H9 (cell line): ENCODE data around the gene ELMOD3. TPM values are rescaled to one million over a fixed set of nuclear protein-coding genes. Genes with fewer than 3 reads are reported as not detected.

ENCODE experiments used
- DNase-seq: peaks from one replicate; pipeline ENCODE4 v3.0.0-alpha.2; 2017
- H2AFZ ChIP-seq: one replicate; pipeline ENCODE4 v1.6.1; 2013; ENCODE audit warnings: mild to moderate bottlenecking, low read length, control low read depth, moderate library complexity
- H2AK5ac ChIP-seq: 2 replicates; pipeline ENCODE4 v1.6.1; 2013; ENCODE audit warnings: low read length, control low read depth, mixed read lengths; ENCODE audit not compliant: insufficient read length
- H2BK120ac ChIP-seq: one replicate; pipeline ENCODE4 v1.6.1; 2013; ENCODE audit warnings: low read depth, mild to moderate bottlenecking, low read length, control low read depth, inconsistent platforms; ENCODE audit not compliant: poor library complexity, severe bottlenecking
- H2BK12ac ChIP-seq: 2 replicates; pipeline ENCODE4 v1.6.1; 2013; ENCODE audit warnings: low read length, control low read depth, mixed read lengths, low read depth; ENCODE audit not compliant: insufficient read length
- H2BK15ac ChIP-seq: 2 replicates; pipeline ENCODE4 v1.6.1; 2013; ENCODE audit warnings: low read depth, low read length, control low read depth
- H2BK20ac ChIP-seq: one replicate; pipeline ENCODE4 v1.6.1; 2013; ENCODE audit warnings: low read depth, mild to moderate bottlenecking, low read length, control low read depth, inconsistent platforms; ENCODE audit not compliant: poor library complexity, severe bottlenecking
- H2BK5ac ChIP-seq: 2 replicates; pipeline ENCODE4 v1.6.1; 2013; ENCODE audit warnings: low read length, control low read depth, mixed read lengths; ENCODE audit not compliant: insufficient read length
- H3K14ac ChIP-seq: 2 replicates; pipeline ENCODE4 v1.6.1; 2013; ENCODE audit warnings: low read length, control low read depth; ENCODE audit not compliant: insufficient read depth
- H3K18ac ChIP-seq: 2 replicates; pipeline ENCODE4 v1.6.1; 2013; ENCODE audit warnings: low read depth, mild to moderate bottlenecking, mixed read lengths, low read length, control low read depth; ENCODE audit not compliant: insufficient read length
- H3K23ac ChIP-seq: 2 replicates; pipeline ENCODE4 v1.6.1; 2013; ENCODE audit warnings: low read length, control low read depth, mixed read lengths, low read depth; ENCODE audit not compliant: insufficient read length
- H3K23me2 ChIP-seq: 2 replicates; pipeline ENCODE4 v1.6.1; 2013; ENCODE audit warnings: low read depth, mild to moderate bottlenecking, mixed read lengths, low read length, control low read depth; ENCODE audit not compliant: insufficient read length, poor library complexity, severe bottlenecking
- H3K27ac ChIP-seq: 2 replicates; pipeline ENCODE4 v1.5.1; 2013; ENCODE audit warnings: low read length, control low read depth, mixed read lengths, low read depth; ENCODE audit not compliant: insufficient read length
- H3K27me3 ChIP-seq: 2 replicates; pipeline ENCODE4 v1.6.1; 2013; ENCODE audit warnings: low read length, control low read depth, inconsistent platforms; ENCODE audit not compliant: insufficient read depth
- H3K4ac ChIP-seq: 2 replicates; pipeline ENCODE4 v1.6.1; 2013; ENCODE audit warnings: low read depth, mild to moderate bottlenecking, control low read depth, inconsistent platforms, low read length, moderate library complexity
- H3K4me1 ChIP-seq: 2 replicates; pipeline ENCODE4 v1.6.1; 2013; ENCODE audit warnings: low read length, control low read depth, inconsistent platforms; ENCODE audit not compliant: insufficient read depth
- H3K4me2 ChIP-seq: 2 replicates; pipeline ENCODE4 v1.6.1; 2013; ENCODE audit warnings: low read length, control low read depth, mixed read lengths; ENCODE audit not compliant: insufficient read length, insufficient read depth
- H3K56ac ChIP-seq: 2 replicates; pipeline ENCODE4 v1.6.1; 2013; ENCODE audit warnings: low read depth, mild to moderate bottlenecking, mixed read lengths, low read length, control low read depth; ENCODE audit not compliant: insufficient read length
- H3K79me1 ChIP-seq: 2 replicates; pipeline ENCODE4 v1.6.1; 2013; ENCODE audit warnings: low read depth, mild to moderate bottlenecking, moderate library complexity, low read length, control low read depth, inconsistent platforms; ENCODE audit not compliant: insufficient read depth, poor library complexity, severe bottlenecking
- H3K79me2 ChIP-seq: 2 replicates; pipeline ENCODE4 v1.6.1; 2013; ENCODE audit warnings: low read length, control low read depth, inconsistent platforms; ENCODE audit not compliant: insufficient read depth
- H3K9ac ChIP-seq: 2 replicates; pipeline ENCODE4 v1.6.1; 2013; ENCODE audit warnings: low read length, control low read depth, mixed read lengths; ENCODE audit not compliant: insufficient read length; ENCODE audit errors: extremely low read depth
- H3K9me3 ChIP-seq: one replicate; pipeline ENCODE4 v1.6.1; 2013; ENCODE audit warnings: low read depth, low read length, inconsistent platforms; ENCODE audit not compliant: control insufficient read depth
- H3T11ph ChIP-seq: one replicate; pipeline ENCODE4 v1.6.1; 2013; ENCODE audit warnings: mild to moderate bottlenecking, low read length, control low read depth, inconsistent platforms
- H4K20me1 ChIP-seq: one replicate; pipeline ENCODE4 v1.6.1; 2013; ENCODE audit not compliant: control insufficient read depth, insufficient read length, insufficient read depth
- H4K5ac ChIP-seq: 2 replicates; pipeline ENCODE4 v1.6.1; 2013; ENCODE audit warnings: low read depth, mild to moderate bottlenecking, mixed read lengths, low read length, control low read depth; ENCODE audit not compliant: insufficient read length
- H4K8ac ChIP-seq: replicated peaks from 2 replicates; pipeline ENCODE4 v1.6.1; 2013; ENCODE audit warnings: low read length, control low read depth, mixed read lengths, low read depth; ENCODE audit not compliant: insufficient read length
- H4K91ac ChIP-seq: 2 replicates; pipeline ENCODE4 v1.6.1; 2013; ENCODE audit warnings: low read depth, mild to moderate bottlenecking, moderate library complexity, mixed read lengths, low read length, control low read depth; ENCODE audit not compliant: insufficient read length
- H3K27ac Mint-ChIP-seq, 3 experiments: 2 replicates in 2 of 3; 3 replicates in 1 of 3; pipeline ENCODE4 v1.8.0; 2020 to 2021; ENCODE audit warnings: mixed read lengths in 3 of 3, mild to moderate bottlenecking in 1 of 3, moderate library complexity in 1 of 3
- H3K27me3 Mint-ChIP-seq: 2 replicates; pipeline ENCODE4 v1.8.0; 2021; ENCODE audit warnings: low read depth, mild to moderate bottlenecking, moderate library complexity, mixed read lengths
- H3K36me3 Mint-ChIP-seq, 3 experiments: 2 replicates in 2 of 3; 3 replicates in 1 of 3; pipeline ENCODE4 v1.8.0; 2020 to 2021; ENCODE audit warnings: low read depth in 3 of 3, mixed read lengths in 3 of 3; ENCODE audit not compliant: insufficient read depth in 1 of 3
- H3K4me1 Mint-ChIP-seq, 2 experiments: 2 replicates each; pipeline ENCODE4 v1.8.0; 2020; ENCODE audit warnings: mixed read lengths in 2 of 2
- H3K4me3 Mint-ChIP-seq, 2 experiments: 2 replicates in 1 of 2; 3 replicates in 1 of 2; pipeline ENCODE4 v1.8.0; 2020 to 2021; ENCODE audit warnings: mild to moderate bottlenecking in 2 of 2, mixed read lengths in 2 of 2, moderate library complexity in 1 of 2
- H3K9me3 Mint-ChIP-seq, 2 experiments: 2 replicates in 1 of 2; 3 replicates in 1 of 2; pipeline ENCODE4 v1.8.0; 2020; ENCODE audit warnings: mild to moderate bottlenecking in 2 of 2, mixed read lengths in 2 of 2, moderate library complexity in 1 of 2
- WGBS: extraction: QIAGEN DNeasy Blood & Tissue Kit; methylation state at CpG from one replicate; pipeline ENCODE4 v1.1.7; 2013; ENCODE audit warnings: missing lambda C conversion rate, low lambda C conversion rate, mixed read lengths; ENCODE audit not compliant: insufficient read length; ENCODE audit errors: extremely low coverage; 5-methylcytosine and 5-hydroxymethylcytosine counted together
- total RNA-seq: library from RNA; stranded (reverse); gene quantifications from 2 replicates; pipeline ENCODE4 v1.2.1, GENCODE V29; 2021
- TF ChIP-seq, protein P1 (sequence below): fragments of 200-600 bp; sonication (generic); conservative IDR thresholded peaks from 3 replicates; pipeline ENCODE4 v1.8.0; 2021; ENCODE audit warnings: antibody characterized with exemption, mild to moderate bottlenecking

The ELMOD3 gene
- total RNA-seq, 1 experiment from 2014 or later = 7.6 TPM

DNA sequence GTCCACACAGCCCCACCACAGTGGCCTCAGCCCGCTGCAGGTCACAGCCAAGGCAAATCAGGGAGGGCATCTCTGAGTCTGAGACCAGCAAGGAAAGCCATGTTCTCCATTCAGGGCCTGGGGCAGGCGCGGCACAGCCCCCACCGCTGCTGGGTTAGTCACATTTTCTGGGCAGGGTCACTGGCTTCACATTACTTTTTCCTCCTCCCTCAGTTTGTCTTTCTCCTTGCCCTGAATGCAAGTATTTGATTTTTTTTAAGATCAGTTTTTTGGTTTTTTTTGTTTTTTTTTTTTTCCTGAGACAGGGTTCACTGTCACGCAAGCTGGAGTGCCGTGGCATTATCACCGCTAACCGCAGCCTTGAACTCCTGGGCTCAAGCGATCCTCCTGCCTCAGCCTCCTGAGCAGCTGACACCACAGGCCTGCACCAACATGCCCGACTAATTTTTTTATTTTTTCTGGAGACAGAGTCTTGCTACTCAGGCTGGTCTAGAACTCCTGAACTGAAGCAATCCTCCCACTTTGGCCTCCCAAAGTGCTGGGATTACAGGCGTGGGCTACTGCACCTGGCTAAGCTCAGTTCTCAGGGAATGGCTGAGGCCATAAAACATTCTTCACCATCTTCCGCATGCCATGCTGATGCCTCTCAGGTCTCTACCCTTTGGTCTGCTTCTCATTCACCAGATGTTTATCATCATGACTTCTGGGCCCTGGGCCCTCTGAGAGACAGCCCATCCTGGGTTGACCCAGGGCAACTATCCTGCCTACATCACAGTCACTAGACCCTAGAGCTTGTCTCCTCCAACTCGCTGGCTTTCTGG, 56.2 kb downstream of the ELMOD3 start:
- H3K18ac ChIP-seq = no peak overlapping the region
- no peaks in the 10 kb centered on the region for H3K79me2 ChIP-seq
- no peaks in the 10 kb centered on the region for H3K36me3 Mint-ChIP-seq
- H3K27me3 Mint-ChIP-seq = no peaks in the 10 kb centered on the region; the same call in none of the 2 replicates
- no peak overlapping the region for H2BK12ac ChIP-seq
- no peak overlapping the region for H2BK5ac ChIP-seq
- peak overlapping the region; percentile 23 for H3K4me2 ChIP-seq
- H3K27me3 ChIP-seq = no peaks in the 10 kb centered on the region
- DNase-seq = no peak
- no peaks in the 10 kb centered on the region for H3K9me3 Mint-ChIP-seq
- H3K4me1 ChIP-seq = peaks cover 25% of the 10 kb centered on the region
- TF ChIP-seq, protein P1, sequence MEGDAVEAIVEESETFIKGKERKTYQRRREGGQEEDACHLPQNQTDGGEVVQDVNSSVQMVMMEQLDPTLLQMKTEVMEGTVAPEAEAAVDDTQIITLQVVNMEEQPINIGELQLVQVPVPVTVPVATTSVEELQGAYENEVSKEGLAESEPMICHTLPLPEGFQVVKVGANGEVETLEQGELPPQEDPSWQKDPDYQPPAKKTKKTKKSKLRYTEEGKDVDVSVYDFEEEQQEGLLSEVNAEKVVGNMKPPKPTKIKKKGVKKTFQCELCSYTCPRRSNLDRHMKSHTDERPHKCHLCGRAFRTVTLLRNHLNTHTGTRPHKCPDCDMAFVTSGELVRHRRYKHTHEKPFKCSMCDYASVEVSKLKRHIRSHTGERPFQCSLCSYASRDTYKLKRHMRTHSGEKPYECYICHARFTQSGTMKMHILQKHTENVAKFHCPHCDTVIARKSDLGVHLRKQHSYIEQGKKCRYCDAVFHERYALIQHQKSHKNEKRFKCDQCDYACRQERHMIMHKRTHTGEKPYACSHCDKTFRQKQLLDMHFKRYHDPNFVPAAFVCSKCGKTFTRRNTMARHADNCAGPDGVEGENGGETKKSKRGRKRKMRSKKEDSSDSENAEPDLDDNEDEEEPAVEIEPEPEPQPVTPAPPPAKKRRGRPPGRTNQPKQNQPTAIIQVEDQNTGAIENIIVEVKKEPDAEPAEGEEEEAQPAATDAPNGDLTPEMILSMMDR = no peak
- no peak overlapping the region for H3T11ph ChIP-seq
- no peak overlapping the region for H2BK15ac ChIP-seq
- H3K9ac ChIP-seq = no peak overlapping the region
- H2AFZ ChIP-seq = no peak overlapping the region
- H4K20me1 ChIP-seq = no peaks in the 10 kb centered on the region
- no peaks in the 10 kb centered on the region for H3K9me3 ChIP-seq
- H3K27ac Mint-ChIP-seq = peak overlapping the region in 1 of 3 experiments; percentile 1; a peak in 1 of 7 replicates
- no peak overlapping the region for H4K8ac ChIP-seq
- no peak overlapping the region for H2BK120ac ChIP-seq
- H3K4ac ChIP-seq = no peak overlapping the region
- no peak overlapping the region for H4K5ac ChIP-seq
- H3K79me1 ChIP-seq = no peaks in the 10 kb centered on the region
- WGBS = no CpG with 5 or more reads among the region's 13 CpGs
- H4K91ac ChIP-seq = no peak overlapping the region
- peaks cover 37 to 42% of the 10 kb centered on the region in 2 experiments for H3K4me1 Mint-ChIP-seq
- no peak overlapping the region for H2BK20ac ChIP-seq
- no peak overlapping the region for H3K4me3 Mint-ChIP-seq
- no peak overlapping the region for H3K56ac ChIP-seq
- peak overlapping the region; percentile 60; the same call in 1 of the 2 replicates for H3K14ac ChIP-seq
- H3K23me2 ChIP-seq = peaks cover 8% of the 10 kb centered on the region
- peak overlapping the region; percentile 39 for H2AK5ac ChIP-seq
- H3K27ac ChIP-seq = no peak overlapping the region
- H3K23ac ChIP-seq = no peak overlapping the region
